Measurements from ENCODE around the gene SKA1. TPM values are rescaled to one million over a fixed set of nuclear protein-coding genes. Genes with fewer than 3 reads are reported as not detected.

The SKA1 gene
- total RNA-seq, 1 experiment from 2014 or later, result 20.6 TPM

- no peak overlapping the region for H2BK20ac ChIP-seq (ENCODE audit: low read depth, low read length, poor library complexity, severe bottlenecking)
- H3K27ac ChIP-seq (ENCODE audit: insufficient read length, low read depth, low read length), result no peak overlapping the region
- no peak overlapping the region for H2BK15ac ChIP-seq (ENCODE audit: low read depth, low read length)
- no peak overlapping the region for H3K27ac Mint-ChIP-seq
- H3K79me1 ChIP-seq (ENCODE audit: insufficient read depth, low read depth, low read length, poor library complexity, severe bottlenecking), result no peaks in the 10 kb centered on the region
- no peak overlapping the region for H4K8ac ChIP-seq (replicated peaks; ENCODE audit: insufficient read length, low read depth, low read length)
- no peak overlapping the region for H3K23ac ChIP-seq (ENCODE audit: insufficient read length, low read depth, low read length)
- no peak for DNase-seq
- no peaks in the 10 kb centered on the region for H3K27me3 ChIP-seq (ENCODE audit: insufficient read depth, low read length)
- no peak overlapping the region for H3K9ac ChIP-seq (ENCODE audit: extremely low read depth, insufficient read length, low read length)
- no peak overlapping the region for H3K56ac ChIP-seq (ENCODE audit: insufficient read length, low read depth, low read length)
- H4K91ac ChIP-seq (ENCODE audit: insufficient read length, low read depth, low read length), result no peak overlapping the region
- no peak overlapping the region for H3T11ph ChIP-seq (ENCODE audit: low read length)
- H3K9me3 ChIP-seq (ENCODE audit: control insufficient read depth, low read depth, low read length), result peaks cover 12% of the 10 kb centered on the region
- H3K9me3 Mint-ChIP-seq, result peaks cover 42 to 44% of the 10 kb centered on the region in 2 experiments
- H3K23me2 ChIP-seq (ENCODE audit: insufficient read length, low read depth, low read length, poor library complexity, severe bottlenecking), result no peaks in the 10 kb centered on the region
- H3K79me2 ChIP-seq (ENCODE audit: insufficient read depth, low read length), result no peaks in the 10 kb centered on the region
- no peaks in the 10 kb centered on the region for H4K20me1 ChIP-seq (ENCODE audit: control insufficient read depth, insufficient read depth, insufficient read length)
- H2AFZ ChIP-seq (ENCODE audit: low read length), result no peak overlapping the region
- no peaks in the 10 kb centered on the region for H3K4me1 ChIP-seq (ENCODE audit: insufficient read depth, low read length)
- H3K4me2 ChIP-seq (ENCODE audit: insufficient read depth, insufficient read length, low read length), result no peak overlapping the region
- peaks cover 18 to 35% (median 20%) of the 10 kb centered on the region in 3 experiments for H3K36me3 Mint-ChIP-seq (ENCODE audit: insufficient read depth in 1 of 3, low read depth in 3 of 3)
- H3K4me1 Mint-ChIP-seq, result no peaks in the 10 kb centered on the region
- no peak overlapping the region for H3K4me3 Mint-ChIP-seq
- peaks cover 3% of the 10 kb centered on the region for H3K27me3 Mint-ChIP-seq (ENCODE audit: low read depth)
- H2BK12ac ChIP-seq (ENCODE audit: insufficient read length, low read depth, low read length), result no peak overlapping the region
- H3K4ac ChIP-seq (ENCODE audit: low read depth, low read length), result no peak overlapping the region
- no peak overlapping the region for H2BK120ac ChIP-seq (ENCODE audit: low read depth, low read length, poor library complexity, severe bottlenecking)
- no peak overlapping the region for H2AK5ac ChIP-seq (ENCODE audit: insufficient read length, low read length)
- no peak overlapping the region for H4K5ac ChIP-seq (ENCODE audit: insufficient read length, low read depth, low read length)
- no peak for TF ChIP-seq CTCF (conservative IDR thresholded peaks at IDR 0.05)
- no peak overlapping the region for H2BK5ac ChIP-seq (ENCODE audit: insufficient read length, low read length)
- WGBS (ENCODE audit: extremely low coverage, insufficient read length, low lambda C conversion rate), result no CpG with 5 or more reads among the region's 2 CpGs
- H3K18ac ChIP-seq (ENCODE audit: insufficient read length, low read depth, low read length), result no peak overlapping the region
- no peak overlapping the region for H3K14ac ChIP-seq (ENCODE audit: insufficient read depth, low read length)
Measured at GRCh38 chr18:50422286-50422898, 47.5 kb downstream of the SKA1 start.
